Psoas muscle (tissue), 8 donors: ENCODE measurements around the gene STRAP. TPM values are rescaled to one million over a fixed set of nuclear protein-coding genes. Genes with fewer than 3 reads are reported as not detected.
"Not testable (repeated sequence)": the region's sequence is repeated elsewhere in the genome, so short reads cannot be mapped to it uniquely, and the experiment has no call there.

ENCODE experiments used
- ATAC-seq, 4 donors: fragments of 200-7000 bp; cut with Tn5 transposase; one replicate each; pipeline ENCODE4 v1.9.1; 2020; ENCODE audit warnings: moderate library complexity in 3 of 4, mild to moderate bottlenecking in 2 of 4
- DNase-seq, 2 donors: peaks; one replicate each; pipeline ENCODE4 v3.0.0-alpha.2; 2020
- H3K27ac ChIP-seq: fragments of 200-600 bp; one replicate; pipeline ENCODE4 v1.8.0; 2022
- H3K27me3 ChIP-seq, 3 donors: fragments of 200-600 bp in 1 of 3; one replicate each; pipeline versions ENCODE4 v1.6.1 to v1.8.0; 2013 to 2022; ENCODE audit warnings: low read length in 2 of 3, mild to moderate bottlenecking in 2 of 3, moderate library complexity in 1 of 3; ENCODE audit not compliant: insufficient read depth in 3 of 3
- H3K36me3 ChIP-seq, 2 donors: fragments of 200-600 bp in 1 of 2; one replicate each; pipeline versions ENCODE4 v1.6.1 to v1.8.0; 2013 to 2022; ENCODE audit warnings: low read depth in 1 of 2, mild to moderate bottlenecking in 1 of 2, moderate library complexity in 1 of 2; ENCODE audit not compliant: insufficient read depth in 1 of 2
- H3K4me1 ChIP-seq: fragments of 200-600 bp; one replicate; pipeline ENCODE4 v1.8.0; 2022
- H3K4me3 ChIP-seq: fragments of 200-600 bp; one replicate; pipeline ENCODE4 v1.8.0; 2022; ENCODE audit warnings: mild to moderate bottlenecking
- H3K9me3 ChIP-seq: fragments of 200-600 bp; one replicate; pipeline ENCODE4 v1.8.0; 2022
- CTCF ChIP-seq: fragments of 200-600 bp; IDR thresholded peaks from one replicate; pipeline ENCODE4 v1.8.0; 2022; ENCODE audit warnings: antibody characterized with exemption
- WGBS, 3 donors: extraction: QIAGEN DNeasy Blood & Tissue Kit; methylation state at CpG; one replicate each; pipeline versions ENCODE4 v1.1.6 to v1.1.7; 2013; 5-methylcytosine and 5-hydroxymethylcytosine counted together
- intact Hi-C, 2 donors: fragments of 100-400 bp; cut with DNase I; formaldehyde crosslinking; loops; one replicate each; pipeline versions ENCODE4 v1.11.0 to v1.14.2; 2022
- polyA plus RNA-seq, 3 donors: library from polyadenylated mRNA; stranded (reverse); fragments of 200-250 nt; gene quantifications; one replicate each; pipeline ENCODE4 v1.2.3, GENCODE V29; 2013
- total RNA-seq, 4 donors: library from RNA; stranded (reverse); fragmentation: NEBNext Ultra II Directional in 2 of 4; extraction: Animal tissue kit (Norgen Biotek cat#: 25700) in 2 of 4; gene quantifications; one replicate each; pipeline versions ENCODE4 v1.2.1 to v1.2.4, GENCODE V29; 2021 to 2023
- donor health status: healthy with polysubstance abuse.
- donor health status: DM: no; HTN: no; CAD: no; lungs with moderate emphysema.
- donor health status: Bipolar disorder and iron deficiency.
- donor health status: healthy.
- donor health status: DM: yes; HTN: yes; CAD: no.
- donor health status: DM: no; HTN: no; CAD: no.
- donor health status: DM: no; HTN: no; CAD: no.
- donor health status: DM: yes; HTN: yes; CAD: no.

Gene STRAP
- total and polyA plus RNA-seq, 7 donors: 94.3 to 224 (median 153) TPM

GRCh38 chr12:15873556-15873955 lies 8.6 kb upstream of the STRAP start:
- Histone ChIP-seq H3K4me3 (no peak overlapping the region), H3K27me3 (no peaks in the 10 kb centered on the region), H3K27ac (no peak overlapping the region), H3K4me1 (no peaks in the 10 kb centered on the region), H3K9me3 (no peaks in the 10 kb centered on the region), H3K36me3 (no peaks in the 10 kb centered on the region)
- DNase-seq: no peak
- WGBS, 3 donors: 84 to 92% (median 91%) methylated on average over 4 of the region's 4 CpGs
- TF ChIP-seq CTCF: no peak
- intact Hi-C loops: no loop called here
- ATAC-seq: no peak

GRCh38 chr12:15874556-15875145 lies 7.5 kb upstream of the STRAP start:
- not testable (repeated sequence) for H3K27me3 ChIP-seq, ATAC-seq, H3K27ac ChIP-seq, H3K9me3 ChIP-seq, H3K36me3 ChIP-seq, H3K4me3 ChIP-seq, H3K4me1 ChIP-seq, DNase-seq
- WGBS, 3 donors: 94 to 98% (median 97%) methylated on average over 20 of the region's 20 CpGs
- intact Hi-C loops: loop anchor here in 1 of 2 donors (5.0 kb wide), 1 partner anchor 602 kb away; no protein-coding TSS in a partner anchor

GRCh38 chr12:15875863-15876262 lies 6.3 kb upstream of the STRAP start:
- Histone ChIP-seq H3K4me3 (no peak overlapping the region), H3K27ac (no peak overlapping the region), H3K4me1 (no peaks in the 10 kb centered on the region), H3K9me3 (no peaks in the 10 kb centered on the region), H3K36me3 (no peaks in the 10 kb centered on the region), H3K27me3 (no peaks in the 10 kb centered on the region)
- DNase-seq: no peak
- 95 to 100% (median 100%) methylated on average over 1 of the region's 1 CpG for WGBS, 3 donors
- no peak for TF ChIP-seq CTCF
- intact Hi-C loops: loop anchor here in 1 of 2 donors (5.0 kb wide), 1 partner anchor 604 kb away; no protein-coding TSS in a partner anchor
- no peak for ATAC-seq

- no peak for TF ChIP-seq CTCF
- 87 to 92% (median 90%) methylated on average over 3 of the region's 3 CpGs for WGBS, 3 donors
- Histone ChIP-seq H3K9me3 (no peaks in the 10 kb centered on the region), H3K36me3 (peaks cover 0 to 5% of the 10 kb centered on the region in 2 donors), H3K27me3 (no peaks in the 10 kb centered on the region), H3K27ac (no peak overlapping the region), H3K4me3 (no peak overlapping the region), H3K4me1 (peaks cover 19% of the 10 kb centered on the region)
- ATAC-seq: no peak
- intact Hi-C loops: loop anchor here in 1 of 2 donors (5.0 kb wide), 1 partner anchor 607 kb away; no protein-coding TSS in a partner anchor
- DNase-seq: no peak
These were observed 2.8 kb upstream of the STRAP start for GRCh38 chr12:15879413-15879812.

- Histone ChIP-seq H3K4me1 (peaks cover 22% of the 10 kb centered on the region), H3K27me3 (no peaks in the 10 kb centered on the region), H3K9me3 (no peaks in the 10 kb centered on the region), H3K27ac (no peak overlapping the region), H3K36me3 (peaks cover 0 to 6% of the 10 kb centered on the region in 2 donors), H3K4me3 (no peak overlapping the region)
- ATAC-seq (no peak), DNase-seq (no peak)
- 94 to 97% (median 96%) methylated on average over 3 of the region's 3 CpGs for WGBS, 3 donors
- no peak for TF ChIP-seq CTCF
- intact Hi-C loops: loop anchor here in 1 of 2 donors (10.0 kb wide), 1 partner anchor 1076 kb away; the partner anchor contains the start of genes C12orf60 and WBP11
These were observed 1.5 kb upstream of the STRAP start for GRCh38 chr12:15880721-15881120.
